Stomach (tissue), 4 donors: ENCODE measurements around the gene PSKH1.

ENCODE experiments used
- CTCF ChIP-seq, 7 experiments: fragments of 450-650 bp in 4 of 7; fragments of 200-600 bp in 3 of 7; sonication (generic) in 3 of 7; IDR thresholded peaks; one replicate each; pipeline ENCODE4 v1.5.1; 2016 to 2019; ENCODE audit warnings: antibody characterized with exemption in 7 of 7, control low read depth in 2 of 7, mild to moderate bottlenecking in 1 of 7
- EP300 ChIP-seq: sonication (generic); formaldehyde crosslinking; IDR thresholded peaks from one replicate; pipeline ENCODE4 v1.6.1; 2017; ENCODE audit warnings: antibody characterized with exemption
- POLR2A ChIP-seq, 4 donors: fragments of 450-650 bp; IDR thresholded peaks; one replicate each; pipeline ENCODE4 v1.6.1; 2016; ENCODE audit warnings: antibody characterized with exemption in 4 of 4, control low read depth in 2 of 4, mild to moderate bottlenecking in 1 of 4, moderate library complexity in 1 of 4
- POLR2AphosphoS5 ChIP-seq, 3 donors: sonication (generic); formaldehyde crosslinking; IDR thresholded peaks; one replicate each; pipeline ENCODE4 v1.6.1; 2016; ENCODE audit warnings: antibody characterized with exemption in 3 of 3

- TF ChIP-seq CTCF (IDR thresholded peaks at IDR 0.05), result no peak
- no peak for TF ChIP-seq POLR2A (IDR thresholded peaks at IDR 0.05)
- TF ChIP-seq EP300, result no peak
- no peak for TF ChIP-seq POLR2AphosphoS5 (IDR thresholded peaks at IDR 0.05)
Measured at GRCh38 chr16:67897231-67897630, 4.2 kb downstream of the PSKH1 start.
